Stimulated activated CD4-positive, alpha-beta T cell treated with anti-CD3 and anti-CD28 coated beads, Interleukin-15, amount 100 ng/mL, for 1 hour (primary cell): ENCODE measurements around the gene SETBP1.
A peak's percentile ranks its signal among the peaks of the same experiment; 100 is the strongest.

Experiments
- DNase-seq, 2 donors: peaks; one replicate each; pipeline ENCODE4 v3.0.0-alpha.2; 2020; ENCODE audit warnings: low read depth in 1 of 2, low spot score in 1 of 2

Gene SETBP1

GRCh38 chr18:44680273-44681075 lies at the start of gene SETBP1:
TSS of gene SETBP1 (plus strand) at chr18:44680888. CDS start at chr18:44701347, 20,459 bp downstream.
- peak in 1 of 2 donors; percentile 3 for DNase-seq

DNA sequence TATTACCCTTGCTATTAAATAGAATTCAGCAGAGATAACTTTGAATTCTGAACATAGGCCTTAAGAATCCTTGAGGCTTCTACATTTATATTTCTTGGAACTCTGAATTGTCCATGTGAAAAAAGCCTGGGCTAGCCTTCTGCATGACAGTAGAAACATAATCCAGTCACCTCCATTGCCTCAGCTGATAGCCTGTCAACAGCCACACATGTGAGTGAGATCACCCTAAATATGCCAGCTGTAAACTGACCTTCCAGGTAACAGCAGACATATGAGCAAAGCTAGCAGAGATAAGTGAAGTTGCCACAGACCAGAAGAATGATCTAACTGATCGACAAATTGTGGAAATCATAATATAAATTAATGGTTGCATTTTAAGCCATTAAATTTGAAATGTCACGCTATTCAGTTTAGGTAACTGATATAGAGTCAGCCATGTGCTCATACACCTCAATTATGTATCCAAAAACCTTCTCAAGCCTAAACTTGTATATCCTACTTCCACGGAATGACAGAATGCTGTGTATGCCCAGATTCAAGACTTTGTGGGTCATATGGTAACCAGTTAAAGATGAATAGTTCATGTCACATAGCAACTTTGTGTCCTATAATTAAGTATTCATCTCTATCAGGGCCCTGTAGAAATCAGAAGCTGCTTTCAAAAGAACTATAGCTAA lies 48.1 kb upstream of the SETBP1 start:
- no peak for DNase-seq

GRCh38 chr18:44635546-44635945 lies 45.1 kb upstream of the SETBP1 start:
- no peak for DNase-seq

- DNase-seq: no peak
These were observed 44.4 kb upstream of the SETBP1 start for GRCh38 chr18:44636241-44636640.

DNA sequence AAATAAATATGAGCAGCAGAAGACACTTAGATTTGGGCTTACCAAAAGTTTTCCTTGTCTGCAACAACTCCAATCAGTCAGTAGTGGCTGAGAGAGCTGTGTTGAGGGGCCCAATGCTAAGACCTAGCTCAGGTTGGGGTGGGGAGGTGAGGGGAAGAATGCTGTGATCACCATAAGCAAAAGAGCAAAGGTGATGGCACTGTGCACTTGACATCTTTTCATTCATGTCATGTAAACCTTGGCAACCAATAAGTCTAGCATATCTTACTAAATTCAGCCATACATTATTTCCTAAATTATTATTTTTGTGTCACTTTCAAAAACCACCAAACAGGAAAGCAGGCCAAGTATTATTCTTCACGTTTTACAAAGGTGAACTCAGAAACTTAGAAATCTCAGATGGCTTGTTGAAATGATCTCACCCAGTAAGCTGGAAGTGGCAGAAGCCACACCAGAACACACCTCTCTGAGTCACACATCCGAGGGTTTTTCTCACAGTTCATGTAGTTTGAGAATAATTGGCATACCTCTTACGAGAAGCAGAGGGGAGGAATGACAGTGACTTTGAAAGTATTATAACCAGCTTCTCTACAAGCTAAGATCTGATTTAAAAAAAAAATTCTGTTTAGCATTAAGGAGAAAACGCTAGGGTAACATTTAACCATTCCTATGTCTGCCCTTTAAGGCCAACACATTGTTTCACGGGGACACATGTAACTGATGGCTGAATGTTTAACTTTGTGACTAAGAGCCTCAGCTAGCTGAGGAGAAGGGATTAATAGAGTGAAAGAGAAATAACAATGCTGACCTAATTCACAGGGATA lies 43.3 kb upstream of the SETBP1 start:
- DNase-seq: no peak

- no peak for DNase-seq
These were observed 42.6 kb upstream of the SETBP1 start for GRCh38 chr18:44638034-44638540.

GRCh38 chr18:44638811-44639210 lies 41.9 kb upstream of the SETBP1 start:
- no peak for DNase-seq

GRCh38 chr18:44643004-44643403 lies 37.7 kb upstream of the SETBP1 start:
- DNase-seq: no peak

DNA sequence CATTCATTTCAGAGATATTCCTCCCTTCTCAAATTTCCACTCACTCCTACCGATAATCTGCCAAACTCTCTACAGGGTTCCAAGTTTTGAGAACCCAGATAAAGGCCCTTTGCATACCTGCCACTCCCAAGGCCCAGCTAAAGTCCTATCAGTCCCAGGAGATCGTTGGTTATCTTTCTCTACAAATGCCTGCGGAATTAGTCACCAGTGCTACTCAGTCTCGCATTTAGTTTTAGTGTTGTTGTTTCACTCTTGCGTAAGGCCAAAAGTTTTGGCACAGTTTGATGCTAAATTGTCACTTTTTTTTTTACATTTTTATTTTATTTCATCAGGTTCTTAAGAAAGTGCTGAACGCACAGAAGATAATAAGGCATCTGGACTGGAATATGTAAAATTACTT lies 29.2 kb upstream of the SETBP1 start:
- DNase-seq: no peak

DNA sequence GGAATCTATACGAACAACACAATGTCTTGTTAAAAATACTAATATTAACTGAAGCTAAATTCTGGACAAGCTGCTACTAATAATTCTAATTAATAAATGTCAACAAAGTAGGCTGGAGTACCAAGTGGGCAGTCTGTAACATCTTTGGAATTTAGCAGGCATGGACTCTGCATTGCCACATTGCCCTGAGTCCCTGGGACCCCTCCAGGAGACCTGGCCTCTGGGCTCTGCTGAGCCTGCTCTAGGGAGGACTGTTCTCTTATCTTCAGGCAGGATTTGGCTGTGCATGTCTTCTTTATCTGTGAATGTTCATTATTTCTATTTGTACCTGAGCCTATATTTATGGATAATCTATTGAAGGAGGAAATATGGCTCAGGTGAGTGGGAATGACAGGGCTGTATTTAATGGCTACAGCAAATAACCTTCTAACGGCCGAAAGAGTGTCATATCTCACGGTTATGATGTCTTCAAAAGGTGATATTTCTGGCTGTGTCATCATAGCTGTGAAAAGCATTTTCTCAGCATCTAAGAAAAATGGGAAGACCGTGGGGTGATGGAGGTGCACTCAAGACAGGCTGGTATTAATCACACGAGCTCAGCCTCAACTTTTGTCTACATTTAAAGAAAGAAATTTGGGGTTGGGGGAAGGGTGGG lies 28.6 kb upstream of the SETBP1 start:
- DNase-seq: no peak

DNA sequence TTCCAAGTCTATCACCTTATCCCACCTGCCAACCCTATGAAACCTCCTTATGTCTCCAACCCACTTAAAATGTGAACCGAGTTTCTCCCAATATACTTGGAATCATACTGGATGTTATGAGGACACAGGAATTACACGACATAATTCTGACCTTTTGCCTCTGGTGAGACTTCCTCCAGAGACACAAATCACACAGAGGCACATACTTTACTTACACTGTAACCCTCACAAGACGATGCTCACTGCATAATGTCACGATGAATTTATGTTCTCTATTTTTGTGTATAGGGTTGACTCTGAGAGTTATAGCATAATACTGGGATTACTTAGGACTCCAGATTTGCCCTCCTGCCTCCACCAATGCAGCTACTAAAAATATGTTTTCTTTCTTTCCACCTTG lies 28.0 kb upstream of the SETBP1 start:
- no peak for DNase-seq

- no peak for DNase-seq
These were observed 26.1 kb upstream of the SETBP1 start for GRCh38 chr18:44654573-44654972.

- no peak for DNase-seq
These were observed 25.3 kb upstream of the SETBP1 start for GRCh38 chr18:44655435-44655834.

DNA sequence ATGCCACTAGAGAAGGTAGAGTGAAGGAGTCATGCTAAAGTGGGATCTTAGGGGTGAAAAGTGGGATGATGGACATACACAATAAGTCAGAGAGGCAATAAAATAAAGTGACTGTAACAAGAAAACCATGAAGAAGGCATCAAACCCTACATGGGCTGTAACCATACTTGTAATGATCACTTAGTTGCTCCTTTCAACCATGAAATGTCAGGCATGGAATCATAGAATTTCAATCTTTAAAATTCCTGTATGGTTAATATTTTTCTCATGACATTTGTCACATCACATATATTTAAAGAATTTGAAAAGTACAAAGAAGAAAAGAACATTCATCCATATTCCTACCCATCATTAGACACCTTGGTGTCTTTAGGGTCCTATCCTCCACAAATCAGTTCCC lies 20.9 kb upstream of the SETBP1 start:
- no peak for DNase-seq

DNA sequence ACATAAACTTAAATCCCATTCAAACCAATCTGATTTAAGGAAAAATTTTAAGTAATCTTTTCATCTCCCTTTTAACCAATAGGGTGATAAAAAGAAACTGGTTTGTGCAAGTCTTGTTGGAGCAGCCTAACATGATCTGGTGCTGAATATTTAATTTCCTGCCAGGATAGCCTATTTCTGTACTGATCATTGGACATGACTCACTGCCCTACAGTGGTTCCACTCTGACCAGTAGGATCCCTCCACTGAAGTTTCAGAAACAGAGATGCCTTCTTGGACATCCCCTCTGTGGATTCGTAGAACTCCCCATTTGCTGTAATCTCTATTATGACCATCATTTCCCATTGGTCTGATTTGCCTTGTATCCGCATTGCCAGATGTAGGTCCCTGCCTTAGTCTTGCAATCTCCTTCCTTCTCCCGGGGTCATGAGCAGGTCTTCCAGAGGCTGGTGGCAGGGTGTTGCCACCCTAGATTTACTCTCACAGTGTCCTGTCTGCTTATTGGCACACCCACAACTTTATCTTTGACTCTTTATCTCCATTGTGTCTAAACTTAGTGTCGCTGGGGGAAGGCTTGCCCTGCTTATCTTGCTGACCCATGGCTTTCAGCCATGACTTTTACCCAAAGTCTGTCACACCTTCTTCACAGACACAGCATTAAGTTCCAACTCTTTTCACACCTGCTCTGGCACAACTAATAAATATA lies 12.3 kb upstream of the SETBP1 start:
- no peak for DNase-seq

GRCh38 chr18:44671914-44672313 lies 8.8 kb upstream of the SETBP1 start:
- no peak for DNase-seq

- no peak for DNase-seq
These were observed 8.2 kb upstream of the SETBP1 start for GRCh38 chr18:44672506-44672905.

GRCh38 chr18:44673256-44673880 lies 7.3 kb upstream of the SETBP1 start:
- DNase-seq: no peak

DNA sequence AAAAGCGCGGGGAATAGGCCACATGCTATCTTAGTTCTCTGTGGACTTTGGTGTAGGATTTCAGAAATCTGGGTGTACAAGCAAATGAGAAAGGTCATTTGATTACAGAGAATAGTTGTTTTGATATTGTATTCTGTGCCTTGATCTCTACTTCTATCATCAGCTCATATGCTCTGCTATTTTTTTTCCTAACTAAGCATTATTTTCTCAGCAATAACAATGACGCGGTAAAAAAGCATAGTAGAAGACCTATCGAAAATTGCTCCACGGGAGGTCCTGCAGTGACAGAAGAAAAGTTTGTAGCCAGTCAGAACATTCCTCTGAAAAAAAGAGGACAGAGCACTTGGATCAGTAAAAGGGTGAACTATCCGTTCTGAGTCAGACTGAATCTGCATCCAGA lies 2.8 kb upstream of the SETBP1 start:
- DNase-seq: no peak

- DNase-seq: no peak
These were observed 2.0 kb upstream of the SETBP1 start for GRCh38 chr18:44678725-44679055.
